ENCODE results near the gene ERGIC1. TPM values are rescaled to one million over a fixed set of nuclear protein-coding genes. Genes with fewer than 3 reads are reported as not detected.

The ERGIC1 gene
- total and polyA plus RNA-seq, 2 of the 13 experiments (the other 11 are each of a cell fraction or from before 2014, with no cell fraction given): 78.5 to 184 TPM

- TF ChIP-seq ZNF318 (CRISPR knock-in tag; IDR thresholded peaks at IDR 0.05) (no peak), ZNF652 (CRISPR knock-in tag; IDR thresholded peaks at IDR 0.05; ENCODE audit: borderline replicate concordance, low read depth) (peak; percentile 45; the same call in 1 of the 2 replicates), ZNF546 (CRISPR knock-in tag; conservative IDR thresholded peaks at IDR 0.05) (no peak), ZFP82 (CRISPR knock-in tag; IDR thresholded peaks at IDR 0.05; ENCODE audit: borderline replicate concordance) (0 out of 2 replicates have a peak, but pooled peaks have one; percentile 32), ARID4A (CRISPR knock-in tag; IDR thresholded peaks at IDR 0.05; ENCODE audit: borderline replicate concordance) (peak; percentile 60; the same call in 1 of the 2 replicates), ZNF580 (CRISPR knock-in tag; IDR thresholded peaks at IDR 0.05; ENCODE audit: borderline replicate concordance, low read depth) (no peak), ZNF44 (CRISPR knock-in tag; IDR thresholded peaks at IDR 0.05) (no peak), ZNF350 (CRISPR knock-in tag; IDR thresholded peaks at IDR 0.05; ENCODE audit: borderline replicate concordance, low read depth) (0 out of 2 replicates have a peak, but pooled peaks have one; percentile 24), ZNF572 (CRISPR knock-in tag; IDR thresholded peaks at IDR 0.05) (no peak), PLSCR1 (CRISPR knock-in tag; IDR thresholded peaks at IDR 0.05; ENCODE audit: borderline replicate concordance) (no peak), ZBTB7A (CRISPR knock-in tag; IDR thresholded peaks at IDR 0.05) (no peak), HNRNPK (IDR thresholded peaks at IDR 0.05; ENCODE audit: low read depth, low read length, poor library complexity, severe bottlenecking) (no peak), PAF1 (CRISPR knock-in tag; IDR thresholded peaks at IDR 0.05) (no peak), CBX5 (CRISPR knock-in tag; IDR thresholded peaks at IDR 0.05; ENCODE audit: borderline replicate concordance) (no peak), ZNF883 (CRISPR knock-in tag; IDR thresholded peaks at IDR 0.05; ENCODE audit: not compliant biosample characterization) (no peak)
Observed at GRCh38 chr5:172894767-172895388, 60.8 kb downstream of the ERGIC1 start (continued).
